GM12878 (cell line): ENCODE results near the gene OVCA2. TPM values are rescaled to one million over a fixed set of nuclear protein-coding genes. Genes with fewer than 3 reads are reported as not detected.

Experiments used
- ATAC-seq: fragments of 200-7000 bp; cut with Tn5 transposase; 3 replicates; pipeline ENCODE4 v1.9.1; 2020; ENCODE audit warnings: mild to moderate bottlenecking, moderate library complexity
- BruUV-seq: library from RNA; stranded (reverse); fragments of 400-500 nt; replicated peaks from 2 replicates; lab custom pipeline; 2021; lab: Mats Ljungman, UMichigan
- CTCF ChIA-PET: fragments of 300-600 bp; sonication (Branson Sonifier 250); formaldehyde crosslinking; extraction: SDS; loops from one replicate; lab custom pipeline; 2021; ENCODE audit warnings: inconsistent platforms; lab: Yijun Ruan, JAX
- POLR2A ChIA-PET: fragments of 350-600 bp; formaldehyde crosslinking; extraction: SDS; loops from one replicate; lab custom pipeline; 2021; ENCODE audit warnings: inconsistent platforms; lab: Charles Lee
- RAD21 ChIA-PET: fragments of 300-600 bp; sonication (Branson Sonifier 250); formaldehyde crosslinking; loops from one replicate; lab custom pipeline; 2023; ENCODE audit warnings: antibody characterized with exemption; ENCODE audit not compliant: unreplicated experiment; lab: Charles Lee
- SMC1A ChIA-PET: fragments of 300-600 bp; sonication (Branson Sonifier 250); formaldehyde crosslinking; loops from one replicate; lab custom pipeline; 2023; ENCODE audit not compliant: unreplicated experiment, uncharacterized antibody; lab: Charles Lee
- DNase-seq: peaks from one replicate; pipeline ENCODE4 v3.0.0-alpha.2; 2011; ENCODE audit warnings: low read depth, low spot score
- FAIRE-seq: peaks from 3 replicates; lab custom pipeline; 2011; peaks lifted over from hg19 to GRCh38; lab: Jason Lieb, UNC
- H2AFZ ChIP-seq: 2 replicates; pipeline ENCODE4 v1.6.0; 2011; ENCODE audit warnings: low read depth, low read length, control low read depth; ENCODE audit not compliant: control insufficient read depth
- H3K27ac ChIP-seq: 2 replicates; pipeline ENCODE4 v1.5.1; 2011; ENCODE audit warnings: control low read depth; ENCODE audit not compliant: control insufficient read depth, insufficient read depth
- H3K27me3 ChIP-seq, 2 experiments: replicated peaks in 1 of 2; 2 replicates each; pipeline versions ENCODE4 v1.6.0 to v1.6.1; 2011; ENCODE audit warnings: low read length in 1 of 2; ENCODE audit not compliant: control insufficient read depth in 2 of 2, insufficient read depth in 2 of 2
- H3K36me3 ChIP-seq, 2 experiments: 2 replicates each; pipeline ENCODE4 v1.5.1; 2011; ENCODE audit warnings: low read length in 1 of 2; ENCODE audit not compliant: control insufficient read depth in 2 of 2, insufficient read depth in 2 of 2
- H3K4me1 ChIP-seq: 2 replicates; pipeline ENCODE4 v1.6.1; 2011; ENCODE audit warnings: mild to moderate bottlenecking, low read length, moderate library complexity, mixed read lengths; ENCODE audit not compliant: control insufficient read depth, insufficient read depth
- H3K4me2 ChIP-seq: 2 replicates; pipeline ENCODE4 v1.6.0; 2011; ENCODE audit warnings: control low read depth; ENCODE audit not compliant: control insufficient read depth, insufficient read depth
- H3K4me3 ChIP-seq: fragments of 200-600 bp; sonication (generic); 2 replicates; pipeline ENCODE4 v1.5.1; 2016
- H3K79me2 ChIP-seq: 2 replicates; pipeline ENCODE4 v1.6.0; 2011; ENCODE audit warnings: low read length; ENCODE audit not compliant: control insufficient read depth, insufficient read depth
- H3K9ac ChIP-seq: 2 replicates; pipeline ENCODE4 v1.8.0; 2011; ENCODE audit warnings: low read length, control low read depth, mixed read lengths; ENCODE audit not compliant: control insufficient read depth, insufficient read depth
- H3K9me3 ChIP-seq: replicated peaks from 3 replicates; pipeline ENCODE4 v1.5.1; 2011; ENCODE audit warnings: mild to moderate bottlenecking, low read length; ENCODE audit not compliant: control insufficient read depth, insufficient read depth
- H4K20me1 ChIP-seq: 2 replicates; pipeline ENCODE4 v1.6.0; 2011; ENCODE audit not compliant: control insufficient read depth, insufficient read depth
- POLR2A ChIP-seq: IDR thresholded peaks from 2 replicates; pipeline ENCODE4 v1.6.1; 2011; ENCODE audit warnings: low read depth, mild to moderate bottlenecking, low read length
- STAT1 ChIP-seq: fragments of 450-650 bp; conservative IDR thresholded peaks from 2 replicates; pipeline ENCODE4 v1.6.1; 2014; ENCODE audit warnings: antibody characterized with exemption, mild to moderate bottlenecking
- WGBS: methylation state at CpG from one replicate; pipeline ENCODE4 v1.1.6; 2016; ENCODE audit warnings: low lambda C conversion rate; ENCODE audit not compliant: insufficient replicate concordance, insufficient coverage; ENCODE audit errors: missing lambda C conversion rate; 5-methylcytosine and 5-hydroxymethylcytosine counted together
- in situ Hi-C: fragments of 300-500 bp; cut with MboI; formaldehyde crosslinking; loops from 9 replicates; pipeline ENCODE4 v1.14.3; 2018; ENCODE audit warnings: mixed read lengths
- intact Hi-C: fragments of 100-400 bp; cut with micrococcal nuclease; formaldehyde crosslinking; loops from one replicate; pipeline ENCODE4 v1.14.2; 2022; ENCODE audit not compliant: unreplicated experiment
- polyA plus RNA-seq, 11 experiments: library from polyadenylated mRNA; depleted of rRNA in 4 of 11; unstranded in 6 of 11; stranded (reverse) in 5 of 11; fragments of >200 nt; fragmentation: Nextera tagmentation in 4 of 11; fragmentation: Illumina TruSeq in 1 of 11; extraction: Ambion mirVana in 4 of 11; extraction: Trizol in 1 of 11; gene quantifications; 1 replicate in 1 of 11; 2 replicates in 10 of 11; pipeline versions ENCODE4 v1.2.1 to v1.2.3, GENCODE V29; 2011 to 2016; ENCODE audit warnings: inconsistent platforms in 2 of 11, missing spikeins in 2 of 11, low read depth in 1 of 11
- total RNA-seq, 4 experiments: library from RNA; depleted of rRNA in 3 of 4; stranded (reverse); fragments of >200 nt in 3 of 4; fragmentation: Illumina TruSeq in 1 of 4; extraction: Trizol in 1 of 4; gene quantifications; 2 replicates each; pipeline versions ENCODE4 v1.2.1 to v1.2.3, GENCODE V29; 2013 to 2021
- TF ChIP-seq, protein P1 (sequence below): fragments of 450-650 bp; IDR thresholded peaks from 2 replicates; pipeline ENCODE4 v1.6.1; 2017; ENCODE audit warnings: mild to moderate bottlenecking, moderate library complexity

The OVCA2 gene
- total and polyA plus RNA-seq, 10 of the 15 experiments (the other 5 are each of a cell fraction or from before 2014, with no cell fraction given): 6.1 to 75.3 (median 40.7) TPM

DNA sequence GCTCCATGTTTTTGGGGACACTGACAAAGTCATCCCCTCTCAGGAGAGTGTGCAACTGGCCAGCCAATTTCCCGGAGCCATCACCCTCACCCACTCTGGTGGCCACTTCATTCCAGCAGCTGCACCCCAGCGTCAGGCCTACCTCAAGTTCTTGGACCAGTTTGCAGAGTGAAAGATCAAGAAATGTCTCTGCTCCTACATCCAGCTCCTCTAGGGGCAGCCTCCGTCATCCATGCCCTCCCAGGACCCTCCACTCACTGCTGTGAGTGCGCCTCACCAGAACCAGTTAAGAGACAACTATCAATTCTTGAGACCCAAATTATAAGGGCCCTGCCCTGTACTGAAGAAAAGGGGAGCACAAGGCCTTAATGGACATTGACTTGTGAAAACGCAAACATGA is 1.1 kb downstream of the OVCA2 start:
- Histone ChIP-seq H3K9ac (peak overlapping the region; percentile 91), H3K4me3 (peak overlapping the region; percentile 93), H3K4me1 (peaks cover 16% of the 10 kb centered on the region), H4K20me1 (no peaks in the 10 kb centered on the region), H3K4me2 (peak overlapping the region; percentile 97), H3K27me3 (no peaks in the 10 kb centered on the region), H2AFZ (no peak overlapping the region), H3K9me3 (no peaks in the 10 kb centered on the region), H3K79me2 (peaks cover 13% of the 10 kb centered on the region), H3K27ac (peak overlapping the region; percentile 82; the same call in 1 of the 2 replicates), H3K36me3 (peaks cover 0 to 2% of the 10 kb centered on the region in 2 experiments; a peak in 3 of 4 replicates)
- TF ChIP-seq POLR2A (0 out of 2 replicates have a peak, but pooled peaks have one; percentile 16), STAT1 (no peak)
- DNase-seq (no peak), FAIRE-seq (no peak), ATAC-seq (no peak)
- CTCF ChIA-PET: no interaction called here
- SMC1A ChIA-PET: no interaction called here
- POLR2A ChIA-PET: no interaction called here
- 79% methylated on average over 5 of the region's 5 CpGs for whole genome bisulfite sequencing
- TSS peak; percentile 72 for BruUV-seq
- intact Hi-C loops: loop anchor here (5.0 kb wide), 1 partner anchor 321 kb away; the partner anchor contains the start of gene WDR81
- RAD21 ChIA-PET: interaction anchor here (0.9 kb wide), 1 partner anchor 11 kb away, joined by 3 read pairs; no protein-coding TSS in a partner anchor
- in situ Hi-C loops: no loop called here

DNA sequence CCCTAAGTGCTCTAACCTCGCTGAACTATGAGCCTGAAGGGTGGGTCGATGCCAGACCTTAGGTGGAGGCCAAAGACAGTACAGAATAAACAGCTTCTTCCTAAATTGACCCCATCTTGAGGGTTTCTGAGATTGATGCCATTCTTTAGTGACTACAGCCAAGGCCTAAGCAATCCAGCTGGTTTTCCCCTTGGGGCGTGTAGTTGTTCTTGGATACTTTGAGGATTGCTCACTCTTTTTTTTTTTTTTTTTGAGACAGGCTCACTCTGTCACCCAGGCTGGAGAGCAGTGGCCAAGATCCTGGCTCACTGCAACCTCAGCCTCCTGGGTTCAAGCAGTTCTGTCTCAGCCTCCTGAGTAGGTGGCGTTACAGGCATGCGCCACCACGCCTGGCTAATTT is 2.0 kb downstream of the OVCA2 start:
- 98% methylated on average over 6 of the region's 6 CpGs for WGBS

More for the DNA sequence above, 2.0 kb downstream of the OVCA2 start:
- Histone ChIP-seq H3K9me3 (no peaks in the 10 kb centered on the region), H3K4me3 (no peak overlapping the region), H3K27ac (no peak overlapping the region), H3K4me1 (peaks cover 16% of the 10 kb centered on the region), H2AFZ (no peak overlapping the region), H4K20me1 (no peaks in the 10 kb centered on the region), H3K79me2 (peaks cover 13% of the 10 kb centered on the region), H3K4me2 (no peak overlapping the region), H3K9ac (no peak overlapping the region), H3K27me3 (no peaks in the 10 kb centered on the region), H3K36me3 (peaks cover 0 to 2% of the 10 kb centered on the region in 2 experiments; a peak in 3 of 4 replicates)
- ChIA-PET RAD21 (interaction anchor here (0.9 kb wide), 1 partner anchor 12 kb away, joined by 3 read pairs; no protein-coding TSS in a partner anchor), CTCF (no interaction called here), SMC1A (interaction anchor here (0.6 to 0.7 kb wide), 2 partner anchors 22 to 327 kb away, joined by 3 read pairs; no protein-coding TSS in a partner anchor), POLR2A (interaction anchor here (0.7 kb wide), 1 partner anchor 110 kb away, joined by 3 read pairs; no protein-coding TSS in a partner anchor)
- intact Hi-C loops (loop anchor here (5.0 kb wide), 1 partner anchor 321 kb away; the partner anchor contains the start of gene WDR81), in situ Hi-C loops (no loop called here)
- ATAC-seq: no peak
- 0 out of 2 replicates have a peak, but pooled peaks have one; percentile 23 for TF ChIP-seq POLR2A
- TF ChIP-seq, protein P1, sequence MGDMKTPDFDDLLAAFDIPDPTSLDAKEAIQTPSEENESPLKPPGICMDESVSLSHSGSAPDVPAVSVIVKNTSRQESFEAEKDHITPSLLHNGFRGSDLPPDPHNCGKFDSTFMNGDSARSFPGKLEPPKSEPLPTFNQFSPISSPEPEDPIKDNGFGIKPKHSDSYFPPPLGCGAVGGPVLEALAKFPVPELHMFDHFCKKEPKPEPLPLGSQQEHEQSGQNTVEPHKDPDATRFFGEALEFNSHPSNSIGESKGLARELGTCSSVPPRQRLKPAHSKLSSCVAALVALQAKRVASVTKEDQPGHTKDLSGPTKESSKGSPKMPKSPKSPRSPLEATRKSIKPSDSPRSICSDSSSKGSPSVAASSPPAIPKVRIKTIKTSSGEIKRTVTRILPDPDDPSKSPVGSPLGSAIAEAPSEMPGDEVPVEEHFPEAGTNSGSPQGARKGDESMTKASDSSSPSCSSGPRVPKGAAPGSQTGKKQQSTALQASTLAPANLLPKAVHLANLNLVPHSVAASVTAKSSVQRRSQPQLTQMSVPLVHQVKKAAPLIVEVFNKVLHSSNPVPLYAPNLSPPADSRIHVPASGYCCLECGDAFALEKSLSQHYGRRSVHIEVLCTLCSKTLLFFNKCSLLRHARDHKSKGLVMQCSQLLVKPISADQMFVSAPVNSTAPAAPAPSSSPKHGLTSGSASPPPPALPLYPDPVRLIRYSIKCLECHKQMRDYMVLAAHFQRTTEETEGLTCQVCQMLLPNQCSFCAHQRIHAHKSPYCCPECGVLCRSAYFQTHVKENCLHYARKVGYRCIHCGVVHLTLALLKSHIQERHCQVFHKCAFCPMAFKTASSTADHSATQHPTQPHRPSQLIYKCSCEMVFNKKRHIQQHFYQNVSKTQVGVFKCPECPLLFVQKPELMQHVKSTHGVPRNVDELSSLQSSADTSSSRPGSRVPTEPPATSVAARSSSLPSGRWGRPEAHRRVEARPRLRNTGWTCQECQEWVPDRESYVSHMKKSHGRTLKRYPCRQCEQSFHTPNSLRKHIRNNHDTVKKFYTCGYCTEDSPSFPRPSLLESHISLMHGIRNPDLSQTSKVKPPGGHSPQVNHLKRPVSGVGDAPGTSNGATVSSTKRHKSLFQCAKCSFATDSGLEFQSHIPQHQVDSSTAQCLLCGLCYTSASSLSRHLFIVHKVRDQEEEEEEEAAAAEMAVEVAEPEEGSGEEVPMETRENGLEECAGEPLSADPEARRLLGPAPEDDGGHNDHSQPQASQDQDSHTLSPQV: no peak
- DNase-seq: no peak
- BruUV-seq: no TSS peak
- no peak for FAIRE-seq
